Measurements from ENCODE around the gene AMER3.

GRCh38 chr2:130765464-130765863, 10.1 kb downstream of the AMER3 start:
- TF ChIP-seq POLR2AphosphoS5 (IDR thresholded peaks at IDR 0.05; ENCODE audit: low read depth, low read length) (no peak), REST (IDR thresholded peaks at IDR 0.05; ENCODE audit: insufficient read depth in 1 of 2, low read depth in 2 of 2, low read length in 2 of 2) (no peak), TAF1 (IDR thresholded peaks at IDR 0.05; ENCODE audit: borderline replicate concordance, insufficient read depth, low read length) (no peak), SIN3A (IDR thresholded peaks at IDR 0.05; ENCODE audit: borderline replicate concordance, insufficient read depth, low read length) (no peak), FOXP2 (optimal IDR thresholded peaks at IDR 0.05; ENCODE audit: borderline replicate concordance, extremely low read depth, extremely low read length, insufficient read depth) (no peak)
